Ascending aorta (tissue), 2 donors: ENCODE data around the gene MEF2B. TPM values are rescaled to one million over a fixed set of nuclear protein-coding genes. Genes with fewer than 3 reads are reported as not detected.
"Not testable (repeated sequence)": the region's sequence is repeated elsewhere in the genome, so short reads cannot be mapped to it uniquely, and the experiment has no call there.

Experiments
- DNase-seq, 2 donors: peaks; one replicate each; pipeline ENCODE4 v3.0.0-alpha.2; 2019; ENCODE audit warnings: low spot score in 2 of 2
- H3K27ac ChIP-seq, 2 donors: fragments of 200-600 bp; sonication (generic); one replicate each; pipeline ENCODE4 v1.5.1; 2016 to 2017; ENCODE audit warnings: mild to moderate bottlenecking in 1 of 2
- H3K27me3 ChIP-seq: fragments of 200-600 bp; sonication (generic); one replicate; pipeline ENCODE4 v1.5.1; 2017
- H3K36me3 ChIP-seq, 2 donors: fragments of 200-600 bp; sonication (generic); one replicate each; pipeline ENCODE4 v1.5.1; 2016
- H3K4me1 ChIP-seq, 2 donors: fragments of 200-600 bp; sonication (generic); one replicate each; pipeline ENCODE4 v1.5.1; 2016 to 2017; ENCODE audit warnings: mild to moderate bottlenecking in 1 of 2
- H3K4me3 ChIP-seq, 2 donors: fragments of 200-600 bp; sonication (generic); one replicate each; pipeline ENCODE4 v1.5.1; 2016 to 2017; ENCODE audit warnings: mild to moderate bottlenecking in 1 of 2
- H3K9me3 ChIP-seq, 2 donors: fragments of 200-600 bp; sonication (generic); one replicate each; pipeline ENCODE4 v1.5.1; 2016
- intact Hi-C: fragments of 100-400 bp; cut with DNase I; formaldehyde crosslinking; loops from one replicate; pipeline ENCODE4 v1.15.1; 2023
- total RNA-seq: library from RNA; depleted of rRNA; stranded (reverse); fragments of >200 nt; gene quantifications from one replicate; pipeline ENCODE4 v1.1.0, GENCODE V29; 2016
- TF ChIP-seq, protein P1 (sequence below), 3 experiments: fragments of 200-600 bp in 2 of 3; fragments of 450-650 bp in 1 of 3; sonication (generic) in 2 of 3; IDR thresholded peaks; one replicate each; pipeline ENCODE4 v1.5.1; 2016 to 2019; ENCODE audit warnings: antibody characterized with exemption in 3 of 3, mild to moderate bottlenecking in 1 of 3, moderate library complexity in 1 of 3

Gene MEF2B
- total RNA-seq, 1 donor from 2014 or later = not detected

DNA sequence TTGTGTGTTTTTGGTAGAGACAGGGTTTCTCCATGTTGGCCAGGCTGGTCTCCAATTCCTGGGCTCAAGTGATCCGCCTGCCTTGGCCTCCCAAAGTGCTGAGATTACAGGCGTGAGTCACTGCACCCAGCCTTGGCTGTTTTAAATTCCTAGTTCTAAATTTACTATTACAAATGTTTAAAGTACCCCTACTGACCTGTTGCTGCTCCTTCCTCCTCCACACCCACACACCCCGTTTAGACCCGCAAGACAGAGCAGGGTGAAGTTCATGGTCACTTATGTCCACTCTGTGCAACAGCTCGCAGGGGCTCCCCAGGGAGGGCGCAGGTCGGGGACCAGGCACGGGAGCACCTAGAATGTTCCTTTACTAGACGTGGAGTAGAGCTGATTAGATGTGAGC is 60.5 kb downstream of the MEF2B start:
- H3K4me1 ChIP-seq = peaks cover 0 to 6% of the 10 kb centered on the region in 2 donors
- intact Hi-C loops = no loop called here
- H3K9me3 ChIP-seq = no peaks in the 10 kb centered on the region
- H3K27me3 ChIP-seq = no peaks in the 10 kb centered on the region
- DNase-seq = no peak
- no peak overlapping the region for H3K27ac ChIP-seq
- TF ChIP-seq, protein P1, sequence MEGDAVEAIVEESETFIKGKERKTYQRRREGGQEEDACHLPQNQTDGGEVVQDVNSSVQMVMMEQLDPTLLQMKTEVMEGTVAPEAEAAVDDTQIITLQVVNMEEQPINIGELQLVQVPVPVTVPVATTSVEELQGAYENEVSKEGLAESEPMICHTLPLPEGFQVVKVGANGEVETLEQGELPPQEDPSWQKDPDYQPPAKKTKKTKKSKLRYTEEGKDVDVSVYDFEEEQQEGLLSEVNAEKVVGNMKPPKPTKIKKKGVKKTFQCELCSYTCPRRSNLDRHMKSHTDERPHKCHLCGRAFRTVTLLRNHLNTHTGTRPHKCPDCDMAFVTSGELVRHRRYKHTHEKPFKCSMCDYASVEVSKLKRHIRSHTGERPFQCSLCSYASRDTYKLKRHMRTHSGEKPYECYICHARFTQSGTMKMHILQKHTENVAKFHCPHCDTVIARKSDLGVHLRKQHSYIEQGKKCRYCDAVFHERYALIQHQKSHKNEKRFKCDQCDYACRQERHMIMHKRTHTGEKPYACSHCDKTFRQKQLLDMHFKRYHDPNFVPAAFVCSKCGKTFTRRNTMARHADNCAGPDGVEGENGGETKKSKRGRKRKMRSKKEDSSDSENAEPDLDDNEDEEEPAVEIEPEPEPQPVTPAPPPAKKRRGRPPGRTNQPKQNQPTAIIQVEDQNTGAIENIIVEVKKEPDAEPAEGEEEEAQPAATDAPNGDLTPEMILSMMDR (IDR thresholded peaks at IDR 0.05) = no peak
- peaks cover 0 to 4% of the 10 kb centered on the region in 2 donors for H3K36me3 ChIP-seq
- H3K4me3 ChIP-seq = no peak overlapping the region

DNA sequence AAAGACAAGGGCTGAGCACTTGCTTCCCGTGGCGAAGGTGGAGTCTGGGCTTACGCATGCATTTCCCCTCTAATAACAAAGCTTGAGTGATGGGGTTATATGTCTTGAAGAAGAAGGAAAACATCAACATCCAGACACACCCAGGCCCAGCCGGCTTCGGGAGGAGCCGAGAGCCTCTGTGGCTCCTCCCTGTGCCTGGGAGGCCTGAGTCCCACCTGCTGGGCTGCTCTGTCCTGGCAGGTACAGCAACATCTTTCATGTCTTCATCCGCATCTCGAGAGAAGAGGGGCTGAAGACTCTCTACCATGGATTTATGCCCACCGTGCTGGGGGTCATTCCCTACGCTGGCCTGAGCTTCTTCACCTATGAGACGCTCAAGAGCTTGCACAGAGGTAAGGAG is 62.4 kb downstream of the MEF2B start:
- Histone ChIP-seq H3K27me3 (no peaks in the 10 kb centered on the region), H3K27ac (no peak overlapping the region), H3K36me3 (peaks cover 0 to 4% of the 10 kb centered on the region in 2 donors), H3K4me1 (peaks cover 0 to 6% of the 10 kb centered on the region in 2 donors), H3K4me3 (no peak overlapping the region), H3K9me3 (no peaks in the 10 kb centered on the region)
- intact Hi-C loops = no loop called here
- no peak for DNase-seq
- TF ChIP-seq, protein P1 (IDR thresholded peaks at IDR 0.05) = no peak

DNA sequence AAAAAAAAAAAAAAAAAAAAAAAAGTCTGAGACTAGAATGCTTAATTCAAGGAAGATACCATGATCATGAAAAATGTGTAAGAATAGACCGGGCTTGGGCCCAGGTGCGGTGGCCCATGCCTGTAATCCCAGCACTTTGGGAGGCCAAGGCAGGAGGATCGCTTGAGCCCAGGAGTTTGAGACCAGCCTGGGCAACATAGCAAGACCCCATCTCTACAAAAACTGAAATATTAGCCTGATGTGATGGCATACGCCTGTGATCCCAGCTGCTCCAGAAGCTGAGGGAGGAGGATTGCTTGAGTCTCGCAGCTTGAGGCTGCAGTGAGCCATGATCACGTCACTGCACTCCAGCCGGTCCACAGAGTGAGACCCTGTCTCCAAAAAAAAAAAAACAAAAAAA is 63.1 kb downstream of the MEF2B start:
- H3K4me3 ChIP-seq, intact Hi-C loops, H3K9me3 ChIP-seq, DNase-seq, H3K27ac ChIP-seq, H3K27me3 ChIP-seq, H3K36me3 ChIP-seq, H3K4me1 ChIP-seq: not testable (repeated sequence)

DNA sequence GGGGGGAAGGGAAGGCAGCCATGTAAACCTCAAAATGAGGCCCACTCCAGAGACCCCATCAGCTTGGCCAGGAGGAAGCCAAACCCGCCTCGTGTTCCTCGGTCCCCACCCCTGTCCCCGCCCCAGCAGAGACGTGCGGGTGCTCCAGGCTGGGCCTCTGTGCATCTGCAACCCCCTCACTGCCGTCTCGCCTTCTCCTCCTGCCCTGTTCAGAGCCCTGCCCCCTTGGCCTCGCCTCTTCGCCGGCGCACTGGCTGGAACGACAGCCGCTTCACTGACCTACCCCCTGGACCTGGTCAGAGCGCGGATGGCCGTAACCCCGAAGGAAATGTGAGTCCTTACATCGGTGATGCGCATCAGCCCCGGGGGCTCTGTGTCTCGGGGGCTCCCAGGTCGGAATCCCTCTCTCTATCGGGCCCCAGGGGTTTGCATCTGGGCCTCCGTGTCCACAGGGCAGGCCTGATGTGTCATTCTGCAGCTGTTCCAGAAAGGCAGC is 64.0 kb downstream of the MEF2B start:
- Histone ChIP-seq H3K4me3 (peak overlapping the region; percentile 26 to 46), H3K27me3 (no peaks in the 10 kb centered on the region), H3K9me3 (no peaks in the 10 kb centered on the region), H3K27ac (no peak overlapping the region), H3K4me1 (peaks cover 0 to 6% of the 10 kb centered on the region in 2 donors), H3K36me3 (peaks cover 4 to 6% of the 10 kb centered on the region in 2 donors)
- intact Hi-C loops = no loop called here
- TF ChIP-seq, protein P1 (IDR thresholded peaks at IDR 0.05) = no peak
- no peak for DNase-seq

DNA sequence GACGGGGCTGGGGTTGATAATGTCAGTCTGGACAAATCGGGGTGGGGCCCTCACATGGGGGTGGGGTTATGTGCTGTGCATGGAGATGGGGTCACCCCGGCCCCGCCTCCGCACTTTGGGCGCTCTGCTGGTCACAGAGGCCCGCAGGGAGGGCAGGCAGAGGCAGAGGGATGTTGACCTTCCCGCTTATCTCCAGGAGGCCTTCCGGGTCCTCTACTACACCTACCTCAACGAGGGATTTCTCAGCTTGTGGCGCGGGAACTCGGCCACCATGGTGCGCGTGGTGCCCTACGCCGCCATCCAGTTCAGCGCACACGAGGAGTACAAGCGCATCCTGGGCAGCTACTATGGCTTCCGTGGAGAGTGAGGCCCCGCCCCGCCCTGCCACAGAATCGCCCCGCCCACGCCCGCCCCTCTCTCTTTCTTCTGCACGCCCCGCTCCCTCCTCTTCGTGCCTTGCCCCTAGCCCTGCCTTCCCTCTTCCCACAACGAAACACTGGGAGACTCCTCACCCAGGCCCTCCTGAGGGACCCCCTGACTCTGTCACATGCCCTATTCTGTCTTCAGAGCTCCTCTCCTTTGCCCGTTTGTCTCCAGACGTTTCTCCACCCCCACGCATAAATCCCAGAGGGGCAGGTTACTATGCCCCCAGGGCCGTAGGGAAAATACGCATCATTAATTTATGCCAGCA is 64.6 kb downstream of the MEF2B start:
- TF ChIP-seq, protein P1 (IDR thresholded peaks at IDR 0.05) = no peak
- H3K27me3 ChIP-seq = no peaks in the 10 kb centered on the region
- intact Hi-C loops = no loop called here
- H3K27ac ChIP-seq = no peak overlapping the region
- peaks cover 0 to 4% of the 10 kb centered on the region in 2 donors for H3K4me1 ChIP-seq
- no peak for DNase-seq
- H3K9me3 ChIP-seq = no peaks in the 10 kb centered on the region
- peaks cover 4 to 12% of the 10 kb centered on the region in 2 donors for H3K36me3 ChIP-seq
- H3K4me3 ChIP-seq = peak overlapping the region; percentile 26 to 46

DNA sequence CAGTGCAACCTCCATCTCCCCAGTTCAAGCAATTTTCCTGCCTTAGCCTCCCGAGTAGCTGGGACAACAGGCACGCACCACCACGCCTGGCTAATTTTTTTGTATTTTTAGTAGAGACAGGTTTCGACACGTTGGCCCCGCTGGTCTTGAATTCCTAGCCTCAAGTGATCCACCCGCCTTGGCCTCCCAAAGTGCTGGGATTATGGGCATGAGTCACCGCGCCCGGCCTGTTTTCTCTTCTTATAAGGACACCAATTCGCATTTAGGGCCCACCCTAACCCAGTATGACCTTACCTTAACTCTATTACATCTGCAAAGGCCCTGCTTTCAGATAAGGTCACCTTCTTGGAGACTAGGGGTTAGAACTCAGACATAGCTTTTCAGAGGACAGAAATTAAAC is 66.9 kb downstream of the MEF2B start:
- Histone ChIP-seq H3K4me1 (no peaks in the 10 kb centered on the region), H3K4me3 (no peak overlapping the region), H3K27me3 (no peaks in the 10 kb centered on the region), H3K27ac (no peak overlapping the region), H3K9me3 (no peaks in the 10 kb centered on the region), H3K36me3 (peaks cover 13 to 27% of the 10 kb centered on the region in 2 donors)
- intact Hi-C loops = no loop called here
- DNase-seq = no peak
- TF ChIP-seq, protein P1 (IDR thresholded peaks at IDR 0.05) = no peak

DNA sequence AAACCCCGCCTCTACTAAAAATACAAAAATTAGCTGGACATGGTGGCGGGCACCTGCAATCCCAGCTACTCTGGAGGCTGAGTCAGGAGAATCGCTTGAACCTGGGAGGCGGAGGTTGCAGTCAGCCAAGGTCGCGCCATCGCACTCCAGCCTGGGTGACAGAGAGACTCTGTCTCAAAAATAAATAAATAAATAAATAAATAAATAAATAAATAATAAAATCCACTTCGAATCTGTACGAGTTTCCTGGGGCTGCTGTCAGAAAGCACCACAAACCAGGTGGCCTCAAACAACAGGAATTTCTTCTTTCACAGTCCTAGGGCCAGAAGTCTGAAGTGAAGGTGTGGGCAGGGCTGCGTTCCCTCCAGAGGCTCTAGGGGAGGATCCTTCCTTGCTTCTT is 67.5 kb downstream of the MEF2B start:
- H3K9me3 ChIP-seq, H3K27me3 ChIP-seq, H3K4me1 ChIP-seq, H3K4me3 ChIP-seq, H3K27ac ChIP-seq, DNase-seq, intact Hi-C loops: not testable (repeated sequence)
- peaks cover 16 to 27% of the 10 kb centered on the region in 2 donors for H3K36me3 ChIP-seq
